ENCODE measurements around the gene RASSF3. TPM values are rescaled to one million over a fixed set of nuclear protein-coding genes. Genes with fewer than 3 reads are reported as not detected.

The RASSF3 gene
- total RNA-seq, 2 experiments from 2014 or later = 40.4 to 41.6 TPM

DNA sequence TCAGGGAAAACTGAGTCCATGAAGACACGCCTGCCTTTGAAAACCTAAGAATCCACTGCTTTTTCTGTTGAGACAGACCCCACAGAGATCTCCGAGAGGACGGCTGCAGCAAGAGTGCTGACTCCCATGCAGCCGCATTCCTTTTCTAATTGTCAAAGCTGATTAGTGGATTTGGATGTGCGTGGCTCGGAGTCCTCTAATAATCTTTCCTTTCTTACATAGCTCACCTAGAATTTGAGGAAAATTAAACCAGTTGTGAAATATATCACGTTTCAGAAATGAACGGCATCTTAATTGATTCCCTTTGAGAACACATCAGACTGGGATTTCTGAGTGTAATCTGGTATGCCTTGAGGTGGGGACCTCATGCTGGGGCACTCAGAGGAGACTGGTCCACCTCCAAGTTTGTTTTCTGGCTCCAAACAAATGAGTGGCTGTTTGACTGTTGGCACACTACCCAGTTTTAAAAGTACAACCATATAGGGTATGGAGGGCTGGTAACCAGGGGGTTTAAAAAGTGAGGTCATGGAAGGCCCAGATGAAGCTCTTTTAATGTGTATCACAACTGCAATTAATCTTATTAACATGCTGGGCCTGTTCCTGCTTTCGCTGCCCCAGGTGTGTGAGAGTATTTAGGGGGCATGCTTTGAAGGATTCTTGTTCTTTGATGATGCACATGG is 63.3 kb downstream of the RASSF3 start:
- ChIA-PET POLR2A (interaction anchor here (1.0 to 1.1 kb wide), 2 partner anchors 13 to 63 kb away, joined by 5 to 6 read pairs; no protein-coding TSS in a partner anchor), CTCF (interaction anchor here (0.7 to 1.6 kb wide), 2 partner anchors 24 to 124 kb away, joined by 3 to 5 read pairs; no protein-coding TSS in a partner anchor)
- no peak for DNase-seq
- Mint-ChIP-seq H3K4me1 (ENCODE audit: low read depth) (peaks cover 90% of the 10 kb centered on the region), H3K27ac (peak overlapping the region; percentile 95), H3K4me3 (peak overlapping the region; percentile 39), H3K9me3 (no peaks in the 10 kb centered on the region), H3K36me3 (ENCODE audit: low read depth) (peaks cover 5% of the 10 kb centered on the region), H3K27me3 (no peaks in the 10 kb centered on the region)
- intact Hi-C loops (cut with micrococcal nuclease) = no loop called here
- no peak for ATAC-seq
- TF ChIP-seq, protein P1, sequence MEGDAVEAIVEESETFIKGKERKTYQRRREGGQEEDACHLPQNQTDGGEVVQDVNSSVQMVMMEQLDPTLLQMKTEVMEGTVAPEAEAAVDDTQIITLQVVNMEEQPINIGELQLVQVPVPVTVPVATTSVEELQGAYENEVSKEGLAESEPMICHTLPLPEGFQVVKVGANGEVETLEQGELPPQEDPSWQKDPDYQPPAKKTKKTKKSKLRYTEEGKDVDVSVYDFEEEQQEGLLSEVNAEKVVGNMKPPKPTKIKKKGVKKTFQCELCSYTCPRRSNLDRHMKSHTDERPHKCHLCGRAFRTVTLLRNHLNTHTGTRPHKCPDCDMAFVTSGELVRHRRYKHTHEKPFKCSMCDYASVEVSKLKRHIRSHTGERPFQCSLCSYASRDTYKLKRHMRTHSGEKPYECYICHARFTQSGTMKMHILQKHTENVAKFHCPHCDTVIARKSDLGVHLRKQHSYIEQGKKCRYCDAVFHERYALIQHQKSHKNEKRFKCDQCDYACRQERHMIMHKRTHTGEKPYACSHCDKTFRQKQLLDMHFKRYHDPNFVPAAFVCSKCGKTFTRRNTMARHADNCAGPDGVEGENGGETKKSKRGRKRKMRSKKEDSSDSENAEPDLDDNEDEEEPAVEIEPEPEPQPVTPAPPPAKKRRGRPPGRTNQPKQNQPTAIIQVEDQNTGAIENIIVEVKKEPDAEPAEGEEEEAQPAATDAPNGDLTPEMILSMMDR (IDR thresholded peaks at IDR 0.05) = no peak

DNA sequence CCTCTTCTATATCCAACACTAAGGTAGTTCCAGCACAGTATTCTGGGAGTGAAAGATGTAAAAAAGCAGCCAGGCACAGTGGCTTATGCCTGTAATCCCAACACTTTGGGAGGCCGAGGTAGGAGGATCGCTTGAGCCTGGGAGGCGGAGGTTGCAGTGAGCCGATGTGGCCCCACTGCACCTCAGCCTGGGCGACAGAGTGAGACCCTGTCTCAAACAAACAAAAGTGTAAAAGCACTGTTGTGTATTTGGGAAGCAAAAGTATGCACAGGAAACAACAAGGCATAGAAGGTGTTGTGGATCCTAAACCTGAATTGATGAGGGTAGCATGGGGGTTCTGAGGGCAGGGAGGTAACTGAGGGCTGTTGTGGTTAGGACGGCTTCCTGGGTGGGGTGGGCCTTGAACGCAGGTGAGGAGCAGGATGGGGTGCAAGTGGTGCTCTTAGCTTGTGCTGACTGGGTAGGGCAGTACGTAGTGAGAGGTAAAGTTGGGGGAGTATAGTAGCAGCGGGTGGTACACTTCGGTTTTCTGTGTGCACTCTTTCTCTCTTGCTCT is 64.2 kb downstream of the RASSF3 start:
- TF ChIP-seq, protein P1 (IDR thresholded peaks at IDR 0.05) = no peak
- Mint-ChIP-seq H3K9me3 (no peaks in the 10 kb centered on the region), H3K27ac (peak overlapping the region; percentile 95), H3K4me3 (peak overlapping the region; percentile 57), H3K27me3 (no peaks in the 10 kb centered on the region), H3K36me3 (ENCODE audit: low read depth) (peaks cover 5% of the 10 kb centered on the region), H3K4me1 (ENCODE audit: low read depth) (peaks cover 90% of the 10 kb centered on the region)
- ChIA-PET POLR2A (interaction anchor here (1.0 to 1.1 kb wide), 2 partner anchors 14 to 63 kb away, joined by 5 to 6 read pairs; no protein-coding TSS in a partner anchor), CTCF (interaction anchor here (0.6 to 1.6 kb wide), 2 partner anchors 23 to 127 kb away, joined by 3 to 5 read pairs; no protein-coding TSS in a partner anchor)
- DNase-seq = peak; percentile 54
- ATAC-seq = peak; percentile 31
- intact Hi-C loops (cut with micrococcal nuclease) = no loop called here

DNA sequence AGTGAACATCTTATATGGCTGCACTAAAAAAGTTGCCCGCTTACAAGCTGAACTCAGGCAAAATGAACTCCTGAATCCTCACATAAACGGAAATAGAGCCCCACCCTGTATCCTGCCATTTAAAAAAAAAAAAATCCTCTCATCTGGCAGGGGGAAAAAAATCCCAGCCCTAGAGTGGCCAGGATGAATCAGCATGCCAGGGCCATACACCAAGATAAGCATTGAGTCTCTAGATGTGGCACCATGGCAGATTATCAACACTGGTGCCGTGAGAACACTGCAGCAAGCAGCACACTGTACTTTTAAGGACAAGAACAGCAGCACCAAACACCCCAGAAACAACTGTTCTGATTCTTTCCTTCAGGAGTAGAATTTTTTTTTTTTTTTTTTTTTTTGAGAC is 65.5 kb downstream of the RASSF3 start:
- intact Hi-C loops (cut with micrococcal nuclease) = no loop called here
- DNase-seq = no peak
- CTCF ChIA-PET = interaction anchor here (1.3 to 1.5 kb wide), 2 partner anchors 22 to 61 kb away, joined by 4 to 5 read pairs; no protein-coding TSS in a partner anchor
- H3K36me3 Mint-ChIP-seq (ENCODE audit: low read depth) = peaks cover 5% of the 10 kb centered on the region
- H3K27me3 Mint-ChIP-seq = no peaks in the 10 kb centered on the region
- TF ChIP-seq, protein P1 (IDR thresholded peaks at IDR 0.05) = no peak
- ATAC-seq = no peak
- H3K27ac Mint-ChIP-seq = peak overlapping the region; percentile 85
- H3K9me3 Mint-ChIP-seq = no peaks in the 10 kb centered on the region
- H3K4me3 Mint-ChIP-seq = no peak overlapping the region
- H3K4me1 Mint-ChIP-seq (ENCODE audit: low read depth) = peaks cover 88% of the 10 kb centered on the region
- POLR2A ChIA-PET = interaction anchor here (0.6 to 1.8 kb wide), 4 partner anchors 8 to 67 kb away, joined by 3 to 4 read pairs (median 4); no protein-coding TSS in a partner anchor

- intact Hi-C loops (cut with micrococcal nuclease) = no loop called here
- no peak overlapping the region for H3K4me3 Mint-ChIP-seq
- TF ChIP-seq, protein P1 (IDR thresholded peaks at IDR 0.05) = peak; percentile 29
- DNase-seq (no peak), ATAC-seq (no peak)
- peaks cover 9% of the 10 kb centered on the region for H3K36me3 Mint-ChIP-seq (ENCODE audit: low read depth)
- CTCF ChIA-PET = interaction anchor here (1.1 to 3.2 kb wide), 8 partner anchors 8 to 134 kb away, joined by 3 to 14 read pairs (median 8); no protein-coding TSS in a partner anchor
- H3K27ac Mint-ChIP-seq = peak overlapping the region; percentile 88
- POLR2A ChIA-PET = interaction anchor here (0.7 to 3.8 kb wide), 3 partner anchors 9 to 68 kb away, joined by 3 to 32 read pairs (median 3); partner anchors contain the start of gene RASSF3
- H3K27me3 Mint-ChIP-seq = no peaks in the 10 kb centered on the region
- no peaks in the 10 kb centered on the region for H3K9me3 Mint-ChIP-seq
- peaks cover 89% of the 10 kb centered on the region for H3K4me1 Mint-ChIP-seq (ENCODE audit: low read depth)
Observed at GRCh38 chr12:64678248-64678647, 68.0 kb downstream of the RASSF3 start.
